Thymus (tissue), 11 donors: Measurements from ENCODE around the gene HMGN3. TPM values are rescaled to one million over a fixed set of nuclear protein-coding genes. Genes with fewer than 3 reads are reported as not detected.

Source experiments
- DNase-seq, 9 donors: peaks; one replicate each; pipeline ENCODE4 v3.0.0-alpha.2; 2013; ENCODE audit warnings: low spot score in 9 of 9, low read depth in 6 of 9, missing footprints in 1 of 9
- H3K27ac ChIP-seq, 2 donors: one replicate each; pipeline ENCODE4 v1.5.1; 2013; ENCODE audit warnings: control low read depth in 1 of 2, low read depth in 1 of 2, low read length in 1 of 2, mild to moderate bottlenecking in 1 of 2, moderate library complexity in 1 of 2
- H3K27me3 ChIP-seq, 2 donors: one replicate each; pipeline ENCODE4 v1.5.1; 2013; ENCODE audit warnings: low read length in 1 of 2; ENCODE audit not compliant: control insufficient read depth in 2 of 2, insufficient read depth in 1 of 2
- H3K36me3 ChIP-seq, 2 donors: one replicate each; pipeline ENCODE4 v1.5.1; 2013; ENCODE audit warnings: low read length in 1 of 2, mild to moderate bottlenecking in 1 of 2, moderate library complexity in 1 of 2; ENCODE audit not compliant: control insufficient read depth in 2 of 2, insufficient read depth in 2 of 2
- H3K4me1 ChIP-seq, 2 donors: one replicate each; pipeline ENCODE4 v1.5.1; 2013; ENCODE audit warnings: low read length in 2 of 2; ENCODE audit not compliant: control insufficient read depth in 2 of 2, insufficient read depth in 2 of 2
- H3K4me3 ChIP-seq, 2 donors: one replicate each; pipeline ENCODE4 v1.5.1; 2013; ENCODE audit warnings: low read length in 2 of 2, control low read depth in 1 of 2, mild to moderate bottlenecking in 1 of 2
- H3K9me3 ChIP-seq, 2 donors: one replicate each; pipeline ENCODE4 v1.5.1; 2013; ENCODE audit warnings: low read length in 1 of 2, mild to moderate bottlenecking in 1 of 2; ENCODE audit not compliant: control insufficient read depth in 2 of 2, insufficient read depth in 1 of 2
- WGBS: extraction: QIAGEN DNeasy Blood & Tissue Kit; methylation state at CpG from one replicate; pipeline ENCODE4 v1.1.7; 2013; 5-methylcytosine and 5-hydroxymethylcytosine counted together
- polyA plus RNA-seq: library from polyadenylated mRNA; stranded (reverse); fragments of 200-250 nt; gene quantifications from one replicate; pipeline ENCODE4 v1.2.3, GENCODE V29; 2013
- total RNA-seq: library from RNA; stranded (reverse); fragments of 120-200 nt; gene quantifications from one replicate; pipeline ENCODE4 v1.2.4, GENCODE V29; 2013
- donor health status: healthy.

HMGN3 gene
- total and polyA plus RNA-seq, 2 donors = 197 to 203 TPM

DNA sequence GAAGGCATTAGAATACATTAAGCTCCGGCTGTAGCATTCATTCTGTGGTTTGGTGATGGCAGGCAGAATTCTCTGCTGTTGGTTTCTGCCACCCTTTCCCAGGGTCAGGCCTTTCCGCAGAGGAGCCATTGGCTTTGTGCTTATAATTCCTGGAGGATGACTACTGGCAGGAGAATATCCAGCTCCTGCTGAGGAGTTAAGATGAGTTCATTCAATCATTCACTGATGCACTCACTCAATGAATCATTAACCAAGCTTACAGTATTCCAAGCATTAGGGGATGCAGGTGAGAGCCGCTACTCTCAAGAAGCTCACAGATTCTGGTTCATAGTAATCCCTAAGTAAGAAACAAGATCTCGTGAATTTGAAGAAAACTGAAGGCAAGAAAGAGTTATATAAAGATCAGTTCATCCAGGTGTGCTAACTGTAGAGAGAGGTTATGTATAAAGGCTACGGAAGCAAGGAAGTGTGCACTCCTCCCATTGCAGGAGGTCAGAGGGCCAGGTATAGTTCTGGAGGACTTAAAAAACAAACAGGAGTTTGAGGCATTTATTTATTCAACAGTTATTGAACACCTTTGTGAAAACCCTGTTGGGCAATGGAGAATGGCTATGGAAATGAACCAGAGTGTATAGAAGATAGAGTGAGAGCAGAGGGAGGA is 75.5 kb downstream of the HMGN3 start:
- H3K27ac ChIP-seq = no peak overlapping the region
- DNase-seq = no peak
- H3K4me1 ChIP-seq = no peaks in the 10 kb centered on the region
- H3K36me3 ChIP-seq = no peaks in the 10 kb centered on the region
- no peak overlapping the region for H3K4me3 ChIP-seq
- H3K9me3 ChIP-seq = no peaks in the 10 kb centered on the region
- WGBS = 97% methylated on average over 5 of the region's 5 CpGs
- H3K27me3 ChIP-seq = no peaks in the 10 kb centered on the region

DNA sequence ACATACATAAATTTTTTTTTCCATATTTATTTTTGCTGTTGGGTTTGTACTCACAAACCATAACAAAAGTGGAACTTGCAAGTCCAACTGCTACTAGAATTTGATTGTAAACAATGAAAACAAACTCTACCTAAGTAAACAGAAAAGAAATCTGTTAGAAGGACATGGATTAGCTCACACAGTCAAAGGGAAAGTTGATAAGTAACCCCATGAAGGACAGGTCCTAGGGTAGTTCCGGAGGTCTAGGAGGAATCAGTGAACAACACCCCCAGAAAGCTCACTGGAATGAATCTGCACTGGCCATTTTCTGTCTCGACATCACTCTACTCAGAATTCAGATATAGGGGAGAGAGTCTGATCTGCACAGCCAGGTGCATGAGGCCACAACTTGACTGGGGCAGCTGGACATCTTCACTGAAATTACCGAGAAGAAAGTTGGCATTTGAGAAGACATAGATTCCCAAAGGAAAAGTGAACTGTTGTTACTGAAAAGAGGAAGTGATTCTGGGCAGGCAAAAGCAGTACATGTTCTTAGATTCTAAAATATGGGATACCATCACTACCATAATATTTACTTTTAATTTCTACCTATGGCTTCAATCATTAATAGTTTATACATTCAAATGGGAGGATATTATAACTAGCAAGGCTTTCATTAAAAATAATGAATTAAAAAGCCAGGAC is 76.4 kb downstream of the HMGN3 start:
- H3K4me3 ChIP-seq = no peak overlapping the region
- no peaks in the 10 kb centered on the region for H3K9me3 ChIP-seq
- H3K4me1 ChIP-seq = no peaks in the 10 kb centered on the region
- DNase-seq = no peak
- no peaks in the 10 kb centered on the region for H3K27me3 ChIP-seq
- no peaks in the 10 kb centered on the region for H3K36me3 ChIP-seq
- no peak overlapping the region for H3K27ac ChIP-seq
- WGBS = 91% methylated on average over 3 of the region's 3 CpGs

DNA sequence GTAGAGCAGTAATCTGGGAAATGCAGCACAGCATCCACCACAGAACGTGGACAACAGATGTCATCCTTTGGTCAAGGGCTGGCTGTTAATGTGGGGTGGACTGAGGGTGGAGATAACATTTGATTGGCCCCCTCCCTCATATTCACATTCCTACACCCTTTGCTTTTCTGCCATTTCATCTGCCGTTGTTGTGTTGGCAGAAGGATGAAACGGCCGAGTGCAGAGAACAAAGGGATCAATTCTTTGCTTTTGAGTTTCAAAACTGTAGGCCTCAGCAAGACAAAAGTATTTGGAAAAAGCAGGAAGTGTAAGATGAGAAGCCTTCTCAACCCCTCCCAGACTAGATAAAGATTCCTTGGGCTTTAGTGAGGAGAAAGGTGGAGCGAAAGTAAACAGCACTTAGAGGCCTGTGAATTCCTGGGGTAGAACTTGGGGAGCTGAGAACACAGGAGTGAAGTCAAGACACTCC is 82.2 kb downstream of the HMGN3 start:
- WGBS = 65% methylated on average over 5 of the region's 5 CpGs
- Histone ChIP-seq H3K27me3 (no peaks in the 10 kb centered on the region), H3K4me1 (no peaks in the 10 kb centered on the region), H3K27ac (no peak overlapping the region), H3K4me3 (no peak overlapping the region), H3K9me3 (no peaks in the 10 kb centered on the region), H3K36me3 (no peaks in the 10 kb centered on the region)
- no peak for DNase-seq

Other genes starting within 250 kb of the HMGN3 start
- gene PHIP, start 156.4 kb downstream of the HMGN3 start, total RNA-seq = 25.5 TPM
- 16.8 TPM for gene PHIP, start 156.4 kb downstream of the HMGN3 start, polyA plus RNA-seq